Memory B cell (primary cell): ENCODE results near the gene AHNAK.
A peak's percentile ranks its signal among the peaks of the same experiment; 100 is the strongest.

ENCODE experiments used
- ATAC-seq: fragments of 150-1000 bp; cut with Tn5 transposase; 2 replicates; pipeline ENCODE4 v1.10.0; 2021; ENCODE audit warnings: low read depth, mild to moderate bottlenecking, moderate library complexity
- DNase-seq, 2 donors: peaks; one replicate each; pipeline ENCODE4 v3.0.0; 2022; ENCODE audit warnings: low spot score in 2 of 2
- H3K27ac Mint-ChIP-seq: one replicate; pipeline ENCODE4 v1.8.0; 2022; ENCODE audit warnings: mild to moderate bottlenecking, moderate library complexity, mixed read lengths
- H3K27me3 Mint-ChIP-seq: one replicate; pipeline ENCODE4 v1.8.0; 2022; ENCODE audit warnings: mixed read lengths
- H3K36me3 Mint-ChIP-seq: one replicate; pipeline ENCODE4 v1.8.0; 2022; ENCODE audit warnings: mild to moderate bottlenecking, mixed read lengths
- H3K4me1 Mint-ChIP-seq: one replicate; pipeline ENCODE4 v1.8.0; 2022; ENCODE audit warnings: mixed read lengths
- H3K4me3 Mint-ChIP-seq: one replicate; pipeline ENCODE4 v1.8.0; 2022; ENCODE audit warnings: mild to moderate bottlenecking, moderate library complexity, mixed read lengths
- H3K9me3 Mint-ChIP-seq: one replicate; pipeline ENCODE4 v1.8.0; 2022; ENCODE audit warnings: mixed read lengths

Gene AHNAK

GRCh38 chr11:62472063-62472884 lies 74.3 kb downstream of the AHNAK start:
- no peaks in the 10 kb centered on the region for H3K27me3 Mint-ChIP-seq
- ATAC-seq (no peak), DNase-seq (no peak)
- no peaks in the 10 kb centered on the region for H3K36me3 Mint-ChIP-seq
- no peak overlapping the region for H3K4me3 Mint-ChIP-seq
- H3K27ac Mint-ChIP-seq = no peak overlapping the region
- no peaks in the 10 kb centered on the region for H3K9me3 Mint-ChIP-seq
- no peaks in the 10 kb centered on the region for H3K4me1 Mint-ChIP-seq

GRCh38 chr11:62471603-62472002 lies 75.0 kb downstream of the AHNAK start:
- Mint-ChIP-seq H3K9me3 (no peaks in the 10 kb centered on the region), H3K4me3 (no peak overlapping the region), H3K4me1 (no peaks in the 10 kb centered on the region), H3K27ac (no peak overlapping the region), H3K27me3 (no peaks in the 10 kb centered on the region), H3K36me3 (no peaks in the 10 kb centered on the region)
- ATAC-seq = no peak
- DNase-seq = no peak

GRCh38 chr11:62468577-62468976 lies 78.0 kb downstream of the AHNAK start:
- Mint-ChIP-seq H3K27me3 (no peaks in the 10 kb centered on the region), H3K36me3 (no peaks in the 10 kb centered on the region), H3K9me3 (no peaks in the 10 kb centered on the region), H3K27ac (no peak overlapping the region), H3K4me1 (peaks cover 6% of the 10 kb centered on the region), H3K4me3 (no peak overlapping the region)
- no peak for ATAC-seq
- no peak for DNase-seq

GRCh38 chr11:62466444-62466843 lies 80.2 kb downstream of the AHNAK start:
- ATAC-seq = no peak
- Mint-ChIP-seq H3K36me3 (no peaks in the 10 kb centered on the region), H3K4me1 (peaks cover 18% of the 10 kb centered on the region), H3K27me3 (peaks cover 4% of the 10 kb centered on the region), H3K27ac (no peak overlapping the region), H3K4me3 (no peak overlapping the region), H3K9me3 (no peaks in the 10 kb centered on the region)
- no peak for DNase-seq

- Mint-ChIP-seq H3K36me3 (no peaks in the 10 kb centered on the region), H3K4me1 (peaks cover 18% of the 10 kb centered on the region), H3K9me3 (no peaks in the 10 kb centered on the region), H3K27ac (peak overlapping the region; percentile 42), H3K4me3 (no peak overlapping the region), H3K27me3 (peaks cover 4% of the 10 kb centered on the region)
- DNase-seq = no peak
- ATAC-seq = peak; percentile 75
These were observed 82.0 kb downstream of the AHNAK start for GRCh38 chr11:62464655-62465054.

- Mint-ChIP-seq H3K36me3 (no peaks in the 10 kb centered on the region), H3K27me3 (peaks cover 4% of the 10 kb centered on the region), H3K27ac (no peak overlapping the region), H3K9me3 (no peaks in the 10 kb centered on the region), H3K4me1 (peaks cover 18% of the 10 kb centered on the region), H3K4me3 (no peak overlapping the region)
- no peak for ATAC-seq
- DNase-seq = no peak
These were observed 83.5 kb downstream of the AHNAK start for GRCh38 chr11:62463121-62463542.

- no peak for ATAC-seq
- Mint-ChIP-seq H3K4me3 (no peak overlapping the region), H3K36me3 (no peaks in the 10 kb centered on the region), H3K4me1 (peaks cover 18% of the 10 kb centered on the region), H3K9me3 (no peaks in the 10 kb centered on the region), H3K27ac (no peak overlapping the region), H3K27me3 (peaks cover 4% of the 10 kb centered on the region)
- DNase-seq = no peak
These were observed 84.1 kb downstream of the AHNAK start for GRCh38 chr11:62462508-62462892.

GRCh38 chr11:62461740-62462507 lies 84.7 kb downstream of the AHNAK start:
- Mint-ChIP-seq H3K4me1 (peaks cover 18% of the 10 kb centered on the region), H3K27ac (no peak overlapping the region), H3K9me3 (no peaks in the 10 kb centered on the region), H3K27me3 (peaks cover 4% of the 10 kb centered on the region), H3K36me3 (no peaks in the 10 kb centered on the region), H3K4me3 (no peak overlapping the region)
- ATAC-seq (no peak), DNase-seq (no peak)

- no peaks in the 10 kb centered on the region for H3K9me3 Mint-ChIP-seq
- H3K4me3 Mint-ChIP-seq = no peak overlapping the region
- ATAC-seq (no peak), DNase-seq (no peak)
- H3K4me1 Mint-ChIP-seq = peaks cover 11% of the 10 kb centered on the region
- no peak overlapping the region for H3K27ac Mint-ChIP-seq
- peaks cover 4% of the 10 kb centered on the region for H3K27me3 Mint-ChIP-seq
- no peaks in the 10 kb centered on the region for H3K36me3 Mint-ChIP-seq
These were observed 87.5 kb downstream of the AHNAK start for GRCh38 chr11:62459080-62459479.

- Mint-ChIP-seq H3K9me3 (no peaks in the 10 kb centered on the region), H3K36me3 (no peaks in the 10 kb centered on the region), H3K4me1 (peaks cover 10% of the 10 kb centered on the region), H3K4me3 (no peak overlapping the region), H3K27me3 (peaks cover 3% of the 10 kb centered on the region), H3K27ac (no peak overlapping the region)
- DNase-seq (no peak), ATAC-seq (no peak)
These were observed 88.2 kb downstream of the AHNAK start for GRCh38 chr11:62458212-62459002.

- Mint-ChIP-seq H3K36me3 (no peaks in the 10 kb centered on the region), H3K27ac (no peak overlapping the region), H3K4me1 (peaks cover 6% of the 10 kb centered on the region), H3K4me3 (no peak overlapping the region), H3K9me3 (no peaks in the 10 kb centered on the region), H3K27me3 (peaks cover 1% of the 10 kb centered on the region)
- DNase-seq (no peak), ATAC-seq (no peak)
These were observed 89.1 kb downstream of the AHNAK start for GRCh38 chr11:62457478-62457877.

- Mint-ChIP-seq H3K4me3 (no peak overlapping the region), H3K27me3 (no peaks in the 10 kb centered on the region), H3K27ac (no peak overlapping the region), H3K9me3 (no peaks in the 10 kb centered on the region), H3K36me3 (no peaks in the 10 kb centered on the region), H3K4me1 (no peaks in the 10 kb centered on the region)
- no peak for ATAC-seq
- DNase-seq = no peak
These were observed 90.0 kb downstream of the AHNAK start for GRCh38 chr11:62456630-62457029.

- peaks cover 5% of the 10 kb centered on the region for H3K27me3 Mint-ChIP-seq
These were observed 93.7 kb downstream of the AHNAK start for GRCh38 chr11:62452839-62453468.

GRCh38 chr11:62452261-62452660 lies 94.3 kb downstream of the AHNAK start:
- Mint-ChIP-seq H3K4me3 (no peak overlapping the region), H3K9me3 (no peaks in the 10 kb centered on the region), H3K27ac (no peak overlapping the region), H3K4me1 (no peaks in the 10 kb centered on the region), H3K36me3 (no peaks in the 10 kb centered on the region), H3K27me3 (peaks cover 7% of the 10 kb centered on the region)
- DNase-seq (no peak), ATAC-seq (no peak)

More at GRCh38 chr11:62452839-62453468, 93.7 kb downstream of the AHNAK start:
- H3K4me1 Mint-ChIP-seq = no peaks in the 10 kb centered on the region
- no peak for DNase-seq
- no peaks in the 10 kb centered on the region for H3K36me3 Mint-ChIP-seq
- H3K27ac Mint-ChIP-seq = no peak overlapping the region
- no peak overlapping the region for H3K4me3 Mint-ChIP-seq
- no peaks in the 10 kb centered on the region for H3K9me3 Mint-ChIP-seq
- no peak for ATAC-seq
